Sciatic nerve (tissue), 2 donors: ENCODE data around the gene OR6Y1. TPM values are rescaled to one million over a fixed set of nuclear protein-coding genes. Genes with fewer than 3 reads are reported as not detected.
A peak's percentile ranks its signal among the peaks of the same experiment; 100 is the strongest.

ENCODE experiments used
- ATAC-seq: fragments of 200-7000 bp; cut with Tn5 transposase; one replicate; pipeline ENCODE4 v1.9.1; 2020; ENCODE audit warnings: mild to moderate bottlenecking, moderate library complexity
- DNase-seq: peaks from one replicate; pipeline ENCODE4 v3.0.0-alpha.2; 2020; ENCODE audit warnings: low spot score
- intact Hi-C: fragments of 100-400 bp; cut with DNase I; formaldehyde crosslinking; loops from one replicate; pipeline ENCODE4 v1.14.2; 2022
- total RNA-seq: library from RNA; stranded (reverse); fragmentation: NEBNext Ultra II Directional; extraction: Animal tissue kit (Norgen Biotek cat#: 25700); gene quantifications from one replicate; pipeline ENCODE4 v1.2.1, GENCODE V29; 2021
- donor health status: DM: no; HTN: no; CAD: no.
- donor health status: DM: no; HTN: no; CAD: no.

OR6Y1 gene
- total RNA-seq, 1 donor from 2014 or later, result not detected

- intact Hi-C loops, result no loop called here
- ATAC-seq (peak; percentile 69), DNase-seq (no peak)
Measured at GRCh38 chr1:158509471-158510156, 44.6 kb downstream of the OR6Y1 start.

GRCh38 chr1:158507511-158507910 lies 46.7 kb downstream of the OR6Y1 start:
- intact Hi-C loops, result no loop called here
- ATAC-seq (no peak), DNase-seq (no peak)

- ATAC-seq (no peak), DNase-seq (no peak)
- intact Hi-C loops, result no loop called here
Measured at GRCh38 chr1:158506369-158506987, 47.7 kb downstream of the OR6Y1 start.

GRCh38 chr1:158496374-158496773 lies 57.8 kb downstream of the OR6Y1 start:
- ATAC-seq, result peak; percentile 49
- DNase-seq, result no peak
- intact Hi-C loops, result no loop called here

GRCh38 chr1:158494796-158495195 lies 59.4 kb downstream of the OR6Y1 start:
- ATAC-seq (no peak), DNase-seq (no peak)
- intact Hi-C loops, result no loop called here

Other genes with a start within 250 kb of the OR6Y1 start
- gene CD1B, start 222.9 kb downstream of the OR6Y1 start, total RNA-seq, result not detected
- gene CD1E, start 200.5 kb downstream of the OR6Y1 start, total RNA-seq, result not detected
- not detected for gene OR10T2, start 154.9 kb downstream of the OR6Y1 start, total RNA-seq
- gene OR10K2, start 128.2 kb downstream of the OR6Y1 start, total RNA-seq, result not detected
- gene OR10K1, start 92.6 kb downstream of the OR6Y1 start, total RNA-seq, result not detected
- not detected for gene OR10R2, start 82.2 kb downstream of the OR6Y1 start, total RNA-seq
- gene OR6P1, start 16.2 kb upstream of the OR6Y1 start, total RNA-seq, result not detected
- not detected for gene OR10X1, start 25.5 kb upstream of the OR6Y1 start, total RNA-seq
- gene OR10Z1, start 50.9 kb upstream of the OR6Y1 start, total RNA-seq, result not detected
- gene SPTA1, start 132.3 kb upstream of the OR6Y1 start, total RNA-seq, result 3.8 TPM
- gene OR6K2, start 146.2 kb upstream of the OR6Y1 start, total RNA-seq, result not detected
- gene OR6K3, start 166.3 kb upstream of the OR6Y1 start, total RNA-seq, result not detected
- gene OR6K6, start 200.3 kb upstream of the OR6Y1 start, total RNA-seq, result not detected
- gene OR6N1, start 217.8 kb upstream of the OR6Y1 start, total RNA-seq, result not detected
- gene OR6N2, start 226.8 kb upstream of the OR6Y1 start, total RNA-seq, result not detected